ENCODE measurements around the gene NACC2.

NACC2 gene

GRCh38 chr9:136007934-136008692 lies 87.0 kb downstream of the NACC2 start:
- no peak for DNase-seq

- DNase-seq: no peak
Observed at GRCh38 chr9:136007276-136007933, 87.7 kb downstream of the NACC2 start.

GRCh38 chr9:136006169-136006568 lies 88.9 kb downstream of the NACC2 start:
- DNase-seq: no peak

- no peak for DNase-seq
Observed at GRCh38 chr9:136004712-136005111, 90.4 kb downstream of the NACC2 start.

GRCh38 chr9:136004219-136004618 lies 90.9 kb downstream of the NACC2 start:
- no peak for DNase-seq

GRCh38 chr9:136003411-136004218 lies 91.5 kb downstream of the NACC2 start:
- no peak for DNase-seq

- no peak for DNase-seq
Observed at GRCh38 chr9:136002881-136003280, 92.2 kb downstream of the NACC2 start.

- no peak for DNase-seq
Observed at GRCh38 chr9:136002215-136002614, 92.9 kb downstream of the NACC2 start.

- no peak for DNase-seq
Observed at GRCh38 chr9:136001231-136001630, 93.9 kb downstream of the NACC2 start.

GRCh38 chr9:135998410-135999071 lies 96.5 kb downstream of the NACC2 start:
- no peak for DNase-seq

- DNase-seq: no peak
Observed at GRCh38 chr9:135998016-135998380, 97.1 kb downstream of the NACC2 start.

- DNase-seq: no peak
Observed at GRCh38 chr9:135997090-135998015, 97.7 kb downstream of the NACC2 start.

- DNase-seq: no peak
Observed at GRCh38 chr9:135995816-135996215, 99.3 kb downstream of the NACC2 start.

GRCh38 chr9:135994501-135995192 lies 100.4 kb downstream of the NACC2 start:
- no peak for DNase-seq

- DNase-seq: no peak
Observed at GRCh38 chr9:135993765-135994500, 101.2 kb downstream of the NACC2 start.

GRCh38 chr9:135993409-135993742 lies 101.7 kb downstream of the NACC2 start:
- DNase-seq: no peak

- DNase-seq: no peak
Observed at GRCh38 chr9:135992486-135993408, 102.3 kb downstream of the NACC2 start.

- DNase-seq: no peak
Observed at GRCh38 chr9:135991771-135992170, 103.3 kb downstream of the NACC2 start.
